ENCODE results near the gene LPGAT1. TPM values are rescaled to one million over a fixed set of nuclear protein-coding genes. Genes with fewer than 3 reads are reported as not detected.

LPGAT1 gene
- polyA plus RNA-seq, 1 donor, result 222 TPM

Other genes starting within 250 kb of the LPGAT1 start
- gene NEK2, start 155.1 kb downstream of the LPGAT1 start, polyA plus RNA-seq, result 11.1 TPM
- gene INTS7, start 204.8 kb upstream of the LPGAT1 start, polyA plus RNA-seq, result 16.1 TPM
- 10.1 TPM for gene DTL, start 205.0 kb upstream of the LPGAT1 start, polyA plus RNA-seq

Measured in large intestine (tissue), 1 donor.